DMS53 (cell line): ENCODE data around the gene C19orf81.

ENCODE experiments used
- DNase-seq: peaks from one replicate; lab custom pipeline; 2025; lab: John Stamatoyannopoulos, UW

Gene C19orf81

GRCh38 chr19:50686310-50687032, 37.2 kb downstream of the C19orf81 start:
- DNase-seq: no peak

- no peak for DNase-seq
Measured at GRCh38 chr19:50688766-50689165, 39.5 kb downstream of the C19orf81 start.

- DNase-seq: no peak
Measured at GRCh38 chr19:50690439-50690838, 41.2 kb downstream of the C19orf81 start.

GRCh38 chr19:50693064-50693975, 44.1 kb downstream of the C19orf81 start:
- DNase-seq: no peak

- no peak for DNase-seq
Measured at GRCh38 chr19:50694815-50695145, 45.5 kb downstream of the C19orf81 start.

- DNase-seq: no peak
Measured at GRCh38 chr19:50695251-50696093, 46.2 kb downstream of the C19orf81 start.

GRCh38 chr19:50696094-50696483, 46.8 kb downstream of the C19orf81 start:
- no peak for DNase-seq

- no peak for DNase-seq
Measured at GRCh38 chr19:50697414-50698124, 48.3 kb downstream of the C19orf81 start.

GRCh38 chr19:50701367-50701985, 52.2 kb downstream of the C19orf81 start:
- no peak for DNase-seq

GRCh38 chr19:50702158-50702870, 53.1 kb downstream of the C19orf81 start:
- no peak for DNase-seq

- DNase-seq: no peak
Measured at GRCh38 chr19:50702871-50703829, 53.9 kb downstream of the C19orf81 start.

GRCh38 chr19:50703915-50704796, 54.9 kb downstream of the C19orf81 start:
- DNase-seq: peak; percentile 14

GRCh38 chr19:50705422-50706019, 56.3 kb downstream of the C19orf81 start:
- DNase-seq: peak; percentile 41

- DNase-seq: no peak
Measured at GRCh38 chr19:50706387-50706786, 57.1 kb downstream of the C19orf81 start.

GRCh38 chr19:50708179-50708879, 59.1 kb downstream of the C19orf81 start:
- DNase-seq: no peak
